ENCODE data around the gene ATP10D.
"Not testable (repeated sequence)": the region's sequence is repeated elsewhere in the genome, so short reads cannot be mapped to it uniquely, and the experiment has no call there.

Gene ATP10D

GRCh38 chr4:47538111-47538824 lies 53.2 kb downstream of the ATP10D start:
- DNase-seq: no peak

GRCh38 chr4:47538825-47539154 lies 53.7 kb downstream of the ATP10D start:
- no peak for DNase-seq

GRCh38 chr4:47542640-47543039 lies 57.6 kb downstream of the ATP10D start:
- not testable (repeated sequence) for DNase-seq

GRCh38 chr4:47543331-47543730 lies 58.3 kb downstream of the ATP10D start:
- DNase-seq: no peak

- not testable (repeated sequence) for DNase-seq
Observed at GRCh38 chr4:47550357-47550756, 65.3 kb downstream of the ATP10D start.

- DNase-seq: no peak
Observed at GRCh38 chr4:47550899-47551548, 65.9 kb downstream of the ATP10D start.

GRCh38 chr4:47551682-47552081 lies 66.6 kb downstream of the ATP10D start:
- no peak for DNase-seq

GRCh38 chr4:47553329-47554125 lies 68.5 kb downstream of the ATP10D start:
- DNase-seq: no peak

- DNase-seq: not testable (repeated sequence)
Observed at GRCh38 chr4:47555920-47556319, 70.8 kb downstream of the ATP10D start.

- DNase-seq: no peak
Observed at GRCh38 chr4:47557255-47557654, 72.2 kb downstream of the ATP10D start.

- no peak for DNase-seq
Observed at GRCh38 chr4:47560682-47561081, 75.6 kb downstream of the ATP10D start.

GRCh38 chr4:47561331-47561730 lies 76.3 kb downstream of the ATP10D start:
- DNase-seq: no peak

GRCh38 chr4:47562297-47562696 lies 77.2 kb downstream of the ATP10D start:
- no peak for DNase-seq

- no peak for DNase-seq
Observed at GRCh38 chr4:47566566-47566965, 81.5 kb downstream of the ATP10D start.

GRCh38 chr4:47566969-47567368 lies 81.9 kb downstream of the ATP10D start:
- no peak for DNase-seq

GRCh38 chr4:47567511-47567910 lies 82.4 kb downstream of the ATP10D start:
- DNase-seq: no peak

- DNase-seq: no peak
Observed at GRCh38 chr4:47570816-47571215, 85.7 kb downstream of the ATP10D start.

GRCh38 chr4:47572981-47573380 lies 87.9 kb downstream of the ATP10D start:
- DNase-seq: no peak

- no peak for DNase-seq
Observed at GRCh38 chr4:47577779-47578553, 92.9 kb downstream of the ATP10D start.

- no peak for DNase-seq
Observed at GRCh38 chr4:47579235-47579634, 94.2 kb downstream of the ATP10D start.

GRCh38 chr4:47590325-47590724 lies 105.2 kb downstream of the ATP10D start:
- no peak for DNase-seq

- DNase-seq: no peak
Observed at GRCh38 chr4:47597696-47598095, 112.6 kb downstream of the ATP10D start.

GRCh38 chr4:47598320-47598719 lies 113.2 kb downstream of the ATP10D start:
- DNase-seq: no peak
